ENCODE results near the gene HNF1B.

GRCh38 chr17:37743875-37744632 is 805 bp downstream of the HNF1B start:
- no peak for TF ChIP-seq CTCF (IDR thresholded peaks at IDR 0.05)
- no peak for TF ChIP-seq POLR2A (IDR thresholded peaks at IDR 0.05)

Data from lower leg skin (tissue), 3 donors.